PC-3 (cell line): Measurements from ENCODE around the gene ZFP1. TPM values are rescaled to one million over a fixed set of nuclear protein-coding genes. Genes with fewer than 3 reads are reported as not detected.

ENCODE experiments used
- ATAC-seq: fragments of 200-7000 bp; cut with Tn5 transposase; 2 replicates; pipeline ENCODE4 v1.9.1; 2020; ENCODE audit warnings: mild to moderate bottlenecking, moderate library complexity
- BruUV-seq: library from RNA; stranded (reverse); fragments of 400-500 nt; replicated peaks from 2 replicates; lab custom pipeline; 2021; lab: Mats Ljungman, UMichigan
- CTCF ChIA-PET: fragments of 300-600 bp; sonication (Branson Sonifier 250); formaldehyde crosslinking; loops from one replicate; lab custom pipeline; 2022; ENCODE audit warnings: antibody characterized with exemption; lab: Charles Lee
- POLR2A ChIA-PET: fragments of 300-600 bp; sonication (Branson Sonifier 250); formaldehyde crosslinking; loops from one replicate; lab custom pipeline; 2022; ENCODE audit warnings: antibody characterized with exemption; ENCODE audit not compliant: unreplicated experiment; lab: Charles Lee
- DNase-seq: peaks from one replicate; pipeline ENCODE4 v3.0.0-alpha.2; 2015
- H2AFZ ChIP-seq: fragments of 300-600 bp; sonication (generic); 2 replicates; pipeline ENCODE4 v1.6.0; 2016; ENCODE audit warnings: antibody characterized with exemption, low read length
- H3F3A ChIP-seq: fragments of 300-600 bp; sonication (generic); one replicate; pipeline ENCODE4 v1.6.0; 2017; ENCODE audit warnings: antibody characterized with exemption, low read length, control low read depth, mild to moderate bottlenecking; ENCODE audit not compliant: unreplicated experiment
- H3K27ac ChIP-seq: fragments of 300-600 bp; sonication (generic); 2 replicates; pipeline ENCODE4 v1.5.1; 2016; ENCODE audit warnings: mild to moderate bottlenecking, low read length
- H3K27me3 ChIP-seq: fragments of 300-600 bp; sonication (generic); 2 replicates; pipeline ENCODE4 v1.6.1; 2016; ENCODE audit warnings: low read length, mixed read lengths
- H3K36me3 ChIP-seq: fragments of 300-600 bp; sonication (generic); 2 replicates; pipeline ENCODE4 v1.6.1; 2016; ENCODE audit warnings: low read depth, mixed run types, low read length, mixed read lengths
- H3K4me1 ChIP-seq: fragments of 300-600 bp; sonication (generic); 2 replicates; pipeline ENCODE4 v1.5.1; 2016; ENCODE audit warnings: low read length; ENCODE audit not compliant: insufficient read depth
- H3K4me2 ChIP-seq: fragments of 300-600 bp; sonication (generic); 2 replicates; pipeline ENCODE4 v1.6.0; 2016; ENCODE audit warnings: low read length
- H3K4me3 ChIP-seq: fragments of 300-600 bp; sonication (generic); 2 replicates; pipeline ENCODE4 v1.5.1; 2016; ENCODE audit warnings: mild to moderate bottlenecking, low read length, mixed read lengths
- H3K79me2 ChIP-seq: fragments of 300-600 bp; sonication (generic); 2 replicates; pipeline ENCODE4 v1.6.1; 2017; ENCODE audit warnings: low read length, mixed read lengths
- H3K9ac ChIP-seq: fragments of 300-600 bp; sonication (generic); 2 replicates; pipeline ENCODE4 v1.6.0; 2016; ENCODE audit warnings: mild to moderate bottlenecking, low read length
- H3K9me2 ChIP-seq: fragments of 300-600 bp; sonication (generic); replicated peaks from 2 replicates; pipeline ENCODE4 v1.6.1; 2016; ENCODE audit warnings: mixed run types, low read length, mixed read lengths
- H3K9me3 ChIP-seq: fragments of 300-600 bp; sonication (generic); 2 replicates; pipeline ENCODE4 v1.6.1; 2016; ENCODE audit warnings: low read length, mixed read lengths
- H4K20me1 ChIP-seq: fragments of 300-600 bp; sonication (generic); 2 replicates; pipeline ENCODE4 v1.6.1; 2016; ENCODE audit warnings: low read length, mixed read lengths
- CTCF ChIP-seq: fragments of 300-600 bp; sonication (generic); conservative IDR thresholded peaks from 2 replicates; pipeline ENCODE4 v1.5.1; 2017; ENCODE audit warnings: antibody characterized with exemption, low read depth, mild to moderate bottlenecking, low read length
- EZH2 ChIP-seq: fragments of 300-600 bp; sonication (generic); IDR thresholded peaks from one replicate; pipeline ENCODE4 v1.6.1; 2017; ENCODE audit warnings: antibody characterized with exemption, mild to moderate bottlenecking, low read length; ENCODE audit not compliant: unreplicated experiment
- EZH2phosphoT487 ChIP-seq: fragments of 300-600 bp; sonication (generic); IDR thresholded peaks from 2 replicates; pipeline ENCODE4 v1.6.1; 2018; ENCODE audit warnings: mild to moderate bottlenecking, antibody characterized with exemption, low read length, borderline replicate concordance
- intact Hi-C: fragments of 100-400 bp; cut with micrococcal nuclease; formaldehyde crosslinking; loops from 2 replicates; pipeline ENCODE4 v1.9.0; 2023
- total RNA-seq: library from RNA; depleted of rRNA; stranded (reverse); fragments of >200 nt; gene quantifications from 2 replicates; pipeline ENCODE4 v1.2.3, GENCODE V29; 2014

ZFP1 gene
- total RNA-seq, 1 experiment from 2014 or later: 3.3 TPM

DNA sequence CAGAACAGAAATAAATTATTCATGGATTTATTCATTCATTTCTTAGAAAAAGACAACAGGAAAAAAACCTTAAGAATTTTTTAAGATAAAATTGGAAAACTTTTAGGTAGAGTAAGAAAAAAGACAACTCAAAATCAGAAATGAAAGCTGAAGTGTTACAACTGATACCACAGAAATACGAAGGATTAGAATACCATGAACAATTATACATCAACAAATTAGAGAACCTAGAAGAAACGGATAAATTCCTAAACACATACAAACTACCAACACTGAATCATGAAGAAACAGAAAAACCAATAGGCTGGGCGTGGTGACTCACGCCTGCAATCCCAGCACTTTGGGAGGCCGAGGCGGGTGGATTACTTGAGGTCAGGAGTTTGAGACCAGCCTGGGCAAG is 30.9 kb downstream of the ZFP1 start:
- H3K4me1 ChIP-seq: no peaks in the 10 kb centered on the region
- CTCF ChIA-PET: interaction anchor here (0.6 kb wide), 1 partner anchor 315 kb away, joined by 6 read pairs; no protein-coding TSS in a partner anchor
- no peaks in the 10 kb centered on the region for H3K9me2 ChIP-seq
- intact Hi-C loops: no loop called here
- TF ChIP-seq EZH2: no peak
- TF ChIP-seq EZH2phosphoT487: no peak
- TF ChIP-seq CTCF: no peak
- no peaks in the 10 kb centered on the region for H3K79me2 ChIP-seq
- DNase-seq: no peak
- H3K36me3 ChIP-seq: no peaks in the 10 kb centered on the region
- no peak overlapping the region for H3K27ac ChIP-seq
- H3K4me2 ChIP-seq: no peak overlapping the region
- no peaks in the 10 kb centered on the region for H3F3A ChIP-seq
- no TSS peak for BruUV-seq
- H3K9me3 ChIP-seq: no peaks in the 10 kb centered on the region
- POLR2A ChIA-PET: no interaction called here
- no peaks in the 10 kb centered on the region for H4K20me1 ChIP-seq
- ATAC-seq: no peak
- H3K27me3 ChIP-seq: no peaks in the 10 kb centered on the region
- no peak overlapping the region for H3K9ac ChIP-seq
- H2AFZ ChIP-seq: no peak overlapping the region
- H3K4me3 ChIP-seq: no peak overlapping the region

DNA sequence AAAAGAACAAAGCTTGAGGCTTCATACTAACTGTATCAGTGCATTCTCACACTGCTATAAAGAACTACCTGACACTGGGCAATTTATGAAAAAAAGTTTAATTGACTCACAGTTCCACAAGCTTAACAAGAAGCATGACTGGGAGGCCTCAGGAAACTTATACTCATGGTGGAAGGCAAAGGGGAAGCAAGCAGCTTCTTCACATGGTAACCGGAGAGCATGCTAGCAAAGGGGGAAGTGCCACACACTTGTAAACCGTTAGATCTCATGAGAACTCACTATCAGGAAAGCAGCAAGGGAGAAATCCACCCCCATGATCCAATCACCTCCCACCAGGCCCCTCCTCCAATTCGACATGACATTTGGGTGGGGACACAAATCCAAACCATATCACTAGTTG is 33.3 kb downstream of the ZFP1 start:
- BruUV-seq: no TSS peak
- ChIA-PET POLR2A (no interaction called here), CTCF (no interaction called here)
- no peaks in the 10 kb centered on the region for H3K9me3 ChIP-seq
- no peaks in the 10 kb centered on the region for H3K79me2 ChIP-seq
- H3K4me3 ChIP-seq: no peak overlapping the region
- ATAC-seq (no peak), DNase-seq (no peak)
- no peak for TF ChIP-seq EZH2phosphoT487
- no peak for TF ChIP-seq CTCF
- TF ChIP-seq EZH2: no peak
- H2AFZ ChIP-seq: no peak overlapping the region
- no peaks in the 10 kb centered on the region for H3K27me3 ChIP-seq
- no peak overlapping the region for H3K9ac ChIP-seq
- H3F3A ChIP-seq: no peaks in the 10 kb centered on the region
- no peaks in the 10 kb centered on the region for H3K36me3 ChIP-seq
- no peaks in the 10 kb centered on the region for H4K20me1 ChIP-seq
- no peaks in the 10 kb centered on the region for H3K4me1 ChIP-seq
- intact Hi-C loops: no loop called here
- no peaks in the 10 kb centered on the region for H3K9me2 ChIP-seq
- no peak overlapping the region for H3K4me2 ChIP-seq
- no peak overlapping the region for H3K27ac ChIP-seq

DNA sequence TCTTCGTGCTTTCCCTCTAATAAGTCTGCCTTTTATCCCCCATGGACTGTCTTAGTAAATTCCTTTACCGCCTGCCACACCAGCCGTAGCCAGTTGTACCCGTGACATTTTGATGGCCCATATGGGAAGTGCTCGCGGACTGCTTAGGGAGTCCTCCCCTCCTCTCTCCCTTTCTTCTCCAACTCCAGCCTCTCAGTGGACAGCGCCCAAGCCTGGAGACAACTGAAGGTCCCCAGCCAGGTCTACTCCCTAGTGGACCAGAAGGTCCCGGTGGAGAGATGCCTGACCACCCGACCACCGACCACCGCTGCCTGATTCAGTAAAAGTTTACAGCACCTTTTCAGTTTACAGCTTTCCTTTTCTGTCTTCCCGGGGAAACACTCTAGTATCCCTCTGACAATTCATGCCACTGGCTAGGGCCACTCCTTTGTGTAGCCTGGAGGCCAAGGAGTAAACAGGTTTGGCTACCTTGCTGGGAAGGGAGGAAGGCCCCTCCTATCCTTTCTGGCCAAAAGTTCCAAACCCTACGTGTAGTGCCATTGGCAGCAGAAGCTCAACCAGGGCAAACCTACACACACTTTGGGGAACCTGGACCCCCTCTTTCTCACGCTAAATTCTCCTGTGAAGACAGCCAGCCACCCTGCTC is 40.6 kb downstream of the ZFP1 start:
- H3K4me3 ChIP-seq: no peak overlapping the region
- no peaks in the 10 kb centered on the region for H3K9me2 ChIP-seq
- peak; percentile 67 for DNase-seq
- no peaks in the 10 kb centered on the region for H3K27me3 ChIP-seq
- H3K4me2 ChIP-seq: peak overlapping the region; percentile 39; the same call in 1 of the 2 replicates
- 0 out of 2 replicates have a peak overlapping the region, but pooled peaks have one; percentile 24 for H2AFZ ChIP-seq
- no TSS peak for BruUV-seq
- no peaks in the 10 kb centered on the region for H3K79me2 ChIP-seq
- no peak for TF ChIP-seq EZH2phosphoT487
- TF ChIP-seq CTCF: no peak
- no peak for TF ChIP-seq EZH2
- peaks cover 9% of the 10 kb centered on the region for H3K4me1 ChIP-seq
- H3K9me3 ChIP-seq: no peaks in the 10 kb centered on the region
- ATAC-seq: peak; percentile 68
- no peak overlapping the region for H3K27ac ChIP-seq
- no peak overlapping the region for H3K9ac ChIP-seq
- no peaks in the 10 kb centered on the region for H3K36me3 ChIP-seq
- no peaks in the 10 kb centered on the region for H3F3A ChIP-seq
- no peaks in the 10 kb centered on the region for H4K20me1 ChIP-seq
- POLR2A ChIA-PET: no interaction called here
- CTCF ChIA-PET: no interaction called here
- intact Hi-C loops: no loop called here
